HG03139 (cell line): Measurements from ENCODE around the gene HOXD8.

Experiments used
- ATAC-seq: cut with Tn5 transposase; IDR thresholded peaks from one replicate; pipeline ENCODE4 v1.9.1; 2021; ENCODE audit not compliant: unreplicated experiment

HOXD8 gene

DNA sequence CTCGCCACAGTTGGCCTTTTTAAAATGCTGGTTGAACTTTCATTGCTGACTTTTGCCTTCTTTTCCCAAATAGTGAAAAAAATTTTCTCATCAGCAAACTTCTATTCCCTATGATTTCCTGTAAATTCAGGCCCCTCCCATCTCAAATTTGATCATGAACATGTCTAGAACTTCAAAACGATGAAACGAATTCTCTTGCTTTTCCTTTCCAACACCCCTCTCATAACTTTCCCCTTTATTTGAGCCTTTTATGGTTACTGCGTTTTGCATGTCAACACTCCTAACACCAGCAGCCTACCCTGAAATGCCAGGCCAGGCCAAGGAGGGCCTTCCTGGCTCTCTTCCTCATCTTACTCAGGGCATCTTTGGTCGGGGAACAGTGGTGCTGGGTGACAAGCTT, 38.6 kb upstream of the HOXD8 start:
- ATAC-seq, result no peak

DNA sequence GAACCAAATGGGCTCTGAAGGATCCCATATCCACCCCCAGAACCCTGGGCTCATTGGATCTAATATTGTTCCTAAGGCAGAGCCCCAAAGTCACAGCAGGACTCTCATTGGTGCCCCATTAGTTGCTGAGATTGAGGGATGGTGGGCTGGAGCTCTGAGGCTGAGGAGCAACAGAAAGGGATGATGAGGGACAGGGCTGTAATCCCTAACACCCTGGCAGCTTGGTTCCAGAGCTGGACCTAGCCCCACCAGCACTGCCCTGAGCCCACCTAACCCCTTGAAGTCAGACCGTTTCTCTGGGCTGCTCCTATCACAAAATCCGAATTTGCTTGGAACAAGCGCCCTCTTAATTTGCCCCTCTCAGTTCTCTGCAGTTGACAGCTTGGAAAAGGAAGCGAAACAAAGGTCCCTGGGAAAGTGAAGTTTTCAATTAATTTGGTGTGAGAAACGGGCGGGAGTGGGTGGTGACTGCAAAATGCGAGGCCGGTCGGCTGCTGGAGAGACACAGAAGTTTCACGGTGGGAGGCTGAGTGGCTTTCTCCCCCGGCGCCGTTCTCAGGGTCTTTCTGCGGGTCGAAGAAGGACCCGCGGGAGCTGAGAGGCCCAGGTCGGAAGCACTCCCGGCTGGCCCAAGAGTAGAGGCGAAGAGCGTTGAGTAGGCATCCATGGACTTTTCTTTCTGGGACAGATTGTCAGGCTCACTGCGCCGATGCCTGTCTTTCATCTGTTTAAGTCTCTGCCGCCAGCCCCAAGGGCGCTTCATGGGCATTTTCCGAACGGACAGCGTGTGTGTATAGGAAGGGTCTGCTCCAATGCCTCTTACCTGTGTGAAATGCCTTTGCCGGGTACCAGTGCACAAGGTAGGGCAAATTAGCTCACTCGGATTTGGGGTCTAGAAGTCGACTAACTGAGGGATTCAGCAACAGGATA, 37.9 kb upstream of the HOXD8 start:
- no peak for ATAC-seq

GRCh38 chr2:176092270-176093144, 37.0 kb upstream of the HOXD8 start, which contains the start of gene HOXD13:
TSS of gene HOXD13 (plus strand) at chr2:176092721. CDS start at chr2:176092891, 170 bp downstream.
- ATAC-seq, result no peak

DNA sequence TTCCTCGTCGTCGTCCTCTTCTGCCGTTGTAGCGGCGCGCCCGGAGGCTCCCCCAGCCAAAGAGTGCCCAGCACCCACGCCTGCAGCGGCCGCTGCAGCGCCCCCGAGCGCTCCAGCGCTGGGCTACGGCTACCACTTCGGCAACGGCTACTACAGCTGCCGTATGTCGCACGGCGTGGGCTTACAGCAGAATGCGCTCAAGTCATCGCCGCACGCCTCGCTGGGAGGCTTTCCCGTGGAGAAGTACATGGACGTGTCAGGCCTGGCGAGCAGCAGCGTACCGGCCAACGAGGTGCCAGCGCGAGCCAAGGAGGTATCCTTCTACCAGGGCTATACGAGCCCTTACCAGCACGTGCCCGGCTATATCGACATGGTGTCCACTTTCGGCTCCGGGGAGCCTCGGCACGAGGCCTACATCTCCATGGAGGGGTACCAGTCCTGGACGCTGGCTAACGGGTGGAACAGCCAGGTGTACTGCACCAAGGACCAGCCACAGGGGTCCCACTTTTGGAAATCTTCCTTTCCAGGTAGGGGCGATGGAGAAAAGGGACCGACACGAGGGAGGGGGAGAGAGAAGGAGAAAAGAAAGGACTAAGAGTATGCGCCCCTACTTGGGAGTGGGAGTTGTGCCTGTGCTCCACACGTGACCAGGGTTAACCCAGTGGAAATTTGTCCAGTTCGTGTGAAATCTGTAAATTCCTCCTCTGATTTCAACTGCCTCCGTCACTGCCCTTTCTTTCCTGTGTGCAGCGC, 36.2 kb upstream of the HOXD8 start:
- ATAC-seq, result no peak

DNA sequence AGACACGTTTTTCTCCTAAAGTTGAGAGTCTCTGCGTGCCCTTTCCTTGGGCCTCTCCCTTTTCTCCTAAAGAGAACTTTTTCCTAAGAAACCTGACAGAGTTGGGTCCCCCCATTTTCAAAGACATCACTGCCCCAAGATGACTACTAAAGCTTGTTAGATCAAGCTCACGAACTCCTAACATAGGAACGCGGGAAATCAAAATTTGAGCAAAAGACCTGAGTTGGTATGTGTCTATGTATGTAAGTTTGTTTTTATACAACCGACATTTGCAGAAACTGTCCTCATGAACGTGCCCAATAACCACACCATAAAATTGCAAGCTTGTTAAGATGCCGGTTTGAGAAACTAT, 35.6 kb upstream of the HOXD8 start:
- no peak for ATAC-seq

DNA sequence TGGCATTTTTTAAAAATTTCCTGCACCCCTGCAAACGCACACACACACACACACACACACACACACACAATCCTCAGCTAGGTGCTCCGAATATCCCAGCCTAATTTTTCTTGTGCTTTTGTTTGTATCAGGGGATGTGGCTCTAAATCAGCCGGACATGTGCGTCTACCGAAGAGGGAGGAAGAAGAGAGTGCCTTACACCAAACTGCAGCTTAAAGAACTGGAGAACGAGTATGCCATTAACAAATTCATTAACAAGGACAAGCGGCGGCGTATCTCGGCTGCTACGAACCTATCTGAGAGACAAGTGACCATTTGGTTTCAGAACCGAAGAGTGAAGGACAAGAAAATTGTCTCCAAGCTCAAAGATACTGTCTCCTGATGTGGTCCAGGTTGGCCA, 35.2 kb upstream of the HOXD8 start:
- no peak for ATAC-seq

DNA sequence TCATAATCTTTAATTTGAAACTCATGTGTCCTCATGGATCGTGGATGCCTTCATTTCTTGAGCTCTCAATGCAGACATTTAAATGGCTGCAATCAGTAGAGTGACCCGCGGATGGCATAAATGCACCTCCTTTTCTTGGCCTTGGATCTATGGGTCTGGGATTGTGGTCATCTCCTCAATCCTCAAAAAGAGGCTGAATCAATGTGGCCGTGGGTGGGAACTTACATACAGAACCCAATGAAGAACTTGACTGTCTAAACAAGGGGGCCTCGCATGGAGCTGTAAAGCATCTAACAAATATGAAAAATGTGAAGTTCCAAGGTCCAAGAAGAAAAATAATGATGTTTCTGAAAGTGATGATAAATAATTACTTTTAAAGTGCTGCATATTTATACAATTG, 34.1 kb upstream of the HOXD8 start:
- no peak for ATAC-seq

- ATAC-seq, result no peak
Observed at GRCh38 chr2:176096243-176096985, 33.1 kb upstream of the HOXD8 start.

GRCh38 chr2:176096986-176097819, 32.3 kb upstream of the HOXD8 start:
- peak; percentile 85 for ATAC-seq

GRCh38 chr2:176097820-176098365, 31.6 kb upstream of the HOXD8 start:
- ATAC-seq, result no peak

GRCh38 chr2:176098366-176099158, 30.9 kb upstream of the HOXD8 start:
- no peak for ATAC-seq

DNA sequence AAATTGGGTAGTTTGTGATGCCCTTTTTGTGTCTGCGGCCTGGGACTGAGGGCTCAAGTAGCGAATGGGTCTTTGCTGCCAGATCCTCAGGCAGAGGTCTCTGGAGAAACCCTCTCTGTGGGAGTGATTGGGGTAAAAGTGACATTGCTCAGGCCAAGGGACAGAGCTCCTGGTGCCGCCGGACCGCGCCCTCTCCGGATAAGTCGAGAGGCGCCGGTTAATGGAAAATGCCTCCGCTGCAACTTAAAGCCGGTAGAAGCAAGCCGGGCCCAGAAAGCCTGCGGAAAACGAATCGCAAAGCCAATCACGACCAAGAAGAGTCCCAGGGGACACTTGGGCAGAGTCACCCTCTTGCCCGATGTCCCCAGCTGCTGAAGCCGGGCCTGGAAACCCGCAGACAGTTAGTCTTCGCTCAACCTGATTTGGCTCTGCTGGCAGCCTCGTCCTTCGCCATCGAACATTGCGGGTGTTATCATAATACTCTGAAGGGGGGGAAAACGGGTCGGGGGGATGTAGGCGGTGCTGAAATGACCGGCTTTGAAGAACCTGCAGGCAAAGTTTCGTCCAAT, 30.3 kb upstream of the HOXD8 start:
- ATAC-seq, result no peak

DNA sequence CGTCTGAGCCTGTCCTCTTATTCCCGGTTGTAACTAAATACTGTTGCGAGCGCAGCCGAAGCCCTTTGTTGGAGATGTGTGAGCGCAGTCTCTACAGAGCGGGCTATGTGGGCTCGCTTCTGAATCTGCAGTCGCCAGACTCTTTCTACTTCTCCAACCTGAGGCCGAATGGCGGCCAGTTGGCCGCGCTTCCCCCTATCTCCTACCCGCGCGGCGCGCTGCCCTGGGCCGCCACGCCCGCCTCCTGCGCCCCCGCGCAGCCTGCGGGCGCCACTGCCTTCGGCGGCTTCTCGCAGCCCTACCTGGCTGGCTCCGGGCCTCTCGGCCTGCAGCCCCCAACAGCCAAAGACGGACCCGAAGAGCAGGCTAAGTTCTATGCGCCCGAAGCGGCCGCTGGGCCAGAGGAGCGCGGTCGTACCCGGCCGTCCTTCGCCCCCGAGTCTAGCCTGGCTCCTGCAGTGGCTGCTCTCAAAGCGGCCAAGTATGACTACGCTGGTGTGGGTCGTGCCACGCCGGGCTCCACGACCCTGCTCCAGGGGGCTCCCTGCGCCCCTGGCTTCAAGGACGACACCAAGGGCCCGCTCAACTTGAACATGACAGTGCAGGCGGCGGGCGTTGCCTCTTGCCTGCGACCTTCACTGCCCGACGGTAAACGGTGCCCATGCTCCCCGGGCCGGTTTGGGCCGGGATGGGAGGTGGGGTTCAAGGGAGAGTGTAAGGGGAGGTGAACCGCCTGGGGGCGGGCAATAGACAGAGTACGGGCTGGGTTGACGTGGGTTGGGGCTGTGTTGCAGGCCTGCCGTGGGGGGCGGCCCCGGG, 29.6 kb upstream of the HOXD8 start, which contains the start of gene HOXD12:
Gene HOXD12, plus strand, starts transcription at position 68 of the 819 bp plus-strand sequence. Its CDS starts 7 bp downstream, at position 75.
- ATAC-seq, result no peak

DNA sequence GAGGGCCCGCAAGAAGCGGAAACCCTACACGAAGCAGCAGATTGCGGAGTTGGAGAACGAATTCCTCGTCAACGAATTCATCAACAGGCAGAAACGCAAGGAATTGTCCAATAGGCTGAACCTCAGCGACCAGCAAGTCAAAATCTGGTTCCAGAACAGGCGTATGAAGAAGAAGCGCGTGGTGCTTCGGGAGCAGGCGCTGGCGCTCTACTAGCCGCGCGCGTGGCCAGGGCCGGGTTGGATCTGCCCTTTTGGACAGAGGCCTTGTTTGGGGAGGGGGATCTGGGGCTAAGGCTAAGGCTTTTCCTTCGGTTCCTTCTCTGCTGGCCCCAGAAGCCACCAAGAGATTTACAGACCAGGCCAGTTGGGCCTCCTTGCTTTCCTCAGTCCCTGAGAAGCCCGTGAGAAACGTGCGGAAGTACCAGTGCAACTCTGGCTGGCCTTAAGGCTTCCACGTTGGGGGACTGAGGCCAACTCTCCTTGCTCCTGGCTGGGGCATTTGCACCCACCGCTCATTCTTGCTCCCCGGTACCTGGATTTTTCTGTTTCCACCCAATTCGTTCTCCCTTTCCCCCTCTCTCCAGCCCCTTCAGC, 28.9 kb upstream of the HOXD8 start:
- no peak for ATAC-seq

- no peak for ATAC-seq
Observed at GRCh38 chr2:176101216-176101830, 28.2 kb upstream of the HOXD8 start.

GRCh38 chr2:176101842-176102241, 27.7 kb upstream of the HOXD8 start:
- ATAC-seq, result no peak
